K562 (cell line): ENCODE measurements around the gene SLAMF8. TPM values are rescaled to one million over a fixed set of nuclear protein-coding genes. Genes with fewer than 3 reads are reported as not detected.

Experiments used
- BHLHE40 ChIP-seq: IDR thresholded peaks from 2 replicates; pipeline ENCODE4 v1.6.1; 2011; ENCODE audit warnings: low read length, improper control_type of control experiment
- CAMTA2 ChIP-seq: fragments of 250-450 bp; sonication (Bioruptor Pico); conservative IDR thresholded peaks from 2 replicates; pipeline ENCODE4 v1.5.1; 2022
- CCAR2 ChIP-seq: fragments of 200-400 bp; formaldehyde crosslinking; IDR thresholded peaks from 2 replicates; pipeline ENCODE4 v1.6.1; 2017; ENCODE audit warnings: mild to moderate bottlenecking, low read depth, low read length
- FOXA1 ChIP-seq: fragments of 450-650 bp; IDR thresholded peaks from 2 replicates; pipeline ENCODE4 v1.6.1; 2016; ENCODE audit warnings: mild to moderate bottlenecking, borderline replicate concordance
- MNT ChIP-seq, 2 experiments: fragments of 450-650 bp; conservative IDR thresholded peaks; 2 replicates each; pipeline ENCODE4 v1.6.1; 2017; ENCODE audit warnings: mild to moderate bottlenecking in 2 of 2, moderate library complexity in 2 of 2
- MTF1 ChIP-seq: fragments of 250-450 bp; sonication (Bioruptor Pico); IDR thresholded peaks from 2 replicates; pipeline ENCODE4 v1.9.0; 2021; ENCODE audit warnings: moderate library complexity, mild to moderate bottlenecking, inconsistent platforms, borderline replicate concordance
- NCOA1 ChIP-seq: fragments of 450-650 bp; IDR thresholded peaks from 2 replicates; pipeline ENCODE4 v1.6.1; 2016; ENCODE audit warnings: low read depth
- NEUROD1 ChIP-seq: fragments of 150-350 bp; IDR thresholded peaks from 2 replicates; pipeline ENCODE4 v1.6.1; 2014; ENCODE audit warnings: borderline replicate concordance, low read length, low read depth; ENCODE audit not compliant: partially characterized antibody
- NRF1 ChIP-seq, 2 experiments: fragments of 450-650 bp; IDR thresholded peaks in 1 of 2; conservative IDR thresholded peaks in 1 of 2; 2 replicates each; pipeline ENCODE4 v1.6.1; 2014; ENCODE audit warnings: mild to moderate bottlenecking in 2 of 2
- PHB2 ChIP-seq: fragments of 450-650 bp; IDR thresholded peaks from 2 replicates; pipeline ENCODE4 v1.6.1; 2017; ENCODE audit warnings: low read depth
- PHF8 ChIP-seq: fragments of 200-600 bp; sonication (generic); IDR thresholded peaks from 2 replicates; pipeline ENCODE4 v1.6.1; 2012; ENCODE audit warnings: mixed run types, mild to moderate bottlenecking, inconsistent platforms, low read length, moderate library complexity, borderline replicate concordance
- POU5F1 ChIP-seq: fragments of 150-350 bp; IDR thresholded peaks from 2 replicates; pipeline ENCODE4 v1.6.1; 2014; ENCODE audit warnings: borderline replicate concordance, low read length, low read depth, mild to moderate bottlenecking; ENCODE audit not compliant: partially characterized antibody
- STAT5B ChIP-seq: fragments of 250-450 bp; sonication (Bioruptor Pico); IDR thresholded peaks from 2 replicates; pipeline ENCODE4 v1.8.0; 2021; ENCODE audit warnings: mild to moderate bottlenecking, inconsistent platforms
- THRAP3 ChIP-seq: fragments of 450-650 bp; IDR thresholded peaks from 2 replicates; pipeline ENCODE4 v1.6.1; 2016; ENCODE audit warnings: mild to moderate bottlenecking, inconsistent platforms, borderline replicate concordance
- ZFP1 ChIP-seq: fragments of 450-650 bp; formaldehyde crosslinking; IDR thresholded peaks from 2 replicates; pipeline ENCODE4 v1.4.0; 2020; ENCODE audit warnings: mild to moderate bottlenecking, mixed read lengths
- ZNF668 ChIP-seq: fragments of 250-450 bp; sonication (Bioruptor Pico); IDR thresholded peaks from 2 replicates; pipeline ENCODE4 v1.8.0; 2022; ENCODE audit warnings: mild to moderate bottlenecking, inconsistent platforms
- polyA plus RNA-seq, 8 experiments: library from polyadenylated mRNA; depleted of rRNA in 4 of 8; stranded (reverse) in 5 of 8; unstranded in 3 of 8; fragments of >200 nt; fragmentation: Nextera tagmentation in 2 of 8; fragmentation: Illumina TruSeq in 1 of 8; extraction: Ambion mirVana in 2 of 8; extraction: Trizol in 1 of 8; gene quantifications; 2 replicates each; pipeline versions ENCODE4 v1.2.1 to v1.2.3, GENCODE V29; 2011 to 2014; ENCODE audit warnings: inconsistent platforms in 1 of 8, missing spikeins in 1 of 8
- total RNA-seq, 7 experiments: library from RNA; depleted of rRNA in 6 of 7; stranded (reverse); fragments of >200 nt in 6 of 7; fragmentation: Illumina TruSeq in 2 of 7; extraction: Trizol in 2 of 7; gene quantifications; 2 replicates each; pipeline versions ENCODE4 v1.2.1 to v1.2.3, GENCODE V29; 2011 to 2021; ENCODE audit warnings: low replicate concordance in 1 of 7
- TF ChIP-seq, protein P1 (sequence below): fragments of 250-450 bp; sonication (Bioruptor Pico); IDR thresholded peaks from 2 replicates; pipeline ENCODE4 v1.8.0; 2022; ENCODE audit warnings: moderate library complexity, mild to moderate bottlenecking, inconsistent platforms
- TF ChIP-seq, protein P2 (sequence below): fragments of 200-400 bp; formaldehyde crosslinking; IDR thresholded peaks from 2 replicates; pipeline ENCODE4 v1.6.1; 2017; ENCODE audit warnings: mild to moderate bottlenecking, low read depth, low read length, moderate library complexity
- TF ChIP-seq, protein P3 (sequence below), 2 experiments: fragments of 450-650 bp; IDR thresholded peaks; 2 replicates each; pipeline ENCODE4 v1.6.1; 2018; ENCODE audit warnings: mild to moderate bottlenecking in 2 of 2, low read depth in 1 of 2; ENCODE audit not compliant: partially characterized antibody in 2 of 2

SLAMF8 gene
- total and polyA plus RNA-seq, 9 of the 15 experiments (the other 6 are each of a cell fraction or from before 2014, with no cell fraction given): not detected

DNA sequence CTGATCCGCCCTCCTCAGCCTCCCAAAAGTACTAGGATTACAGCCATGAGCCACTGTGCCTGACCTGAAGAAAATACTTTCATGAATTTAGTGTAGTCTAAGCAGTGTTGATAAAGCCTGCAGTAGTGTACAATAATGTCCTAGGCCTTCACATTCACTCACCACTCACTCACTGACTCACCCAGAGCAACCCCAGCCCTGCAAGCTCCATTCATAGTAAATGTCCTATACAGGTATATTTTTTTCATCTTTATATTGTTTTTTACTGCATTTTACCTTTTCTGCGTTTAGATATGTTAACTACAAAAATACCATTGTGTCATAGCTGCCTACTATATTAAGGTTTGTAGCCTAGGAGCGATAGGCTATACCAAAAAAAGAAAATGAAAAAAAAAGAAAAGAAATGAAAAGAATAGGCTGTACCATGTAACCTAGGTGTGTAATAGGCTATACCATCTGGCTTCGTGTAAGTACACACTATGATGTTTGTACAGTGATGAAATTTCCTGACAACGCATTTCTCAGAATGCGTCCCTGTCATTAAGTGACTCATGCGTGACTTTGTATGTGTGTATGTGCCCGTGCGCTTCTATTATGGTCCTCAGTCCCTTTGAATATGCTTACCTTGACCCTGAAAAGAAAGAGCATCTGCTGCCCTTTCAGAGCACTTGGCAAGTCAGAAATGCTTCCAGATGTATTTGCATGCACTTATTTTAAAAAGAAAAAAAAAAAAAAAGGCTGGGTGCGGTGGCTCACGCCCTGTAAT is 9.2 kb upstream of the SLAMF8 start (continued):
- TF ChIP-seq NRF1 (conservative IDR thresholded peaks at IDR 0.05 in 1 of 2, IDR thresholded peaks at IDR 0.05 in 1 of 2): peak; percentile 70 to 74
- no peak for TF ChIP-seq MTF1 (CRISPR knock-in tag)
- TF ChIP-seq PHB2: no peak
- no peak for TF ChIP-seq STAT5B (CRISPR knock-in tag)
- no peak for TF ChIP-seq CCAR2
- no peak for TF ChIP-seq ZNF668 (CRISPR knock-in tag)
- TF ChIP-seq BHLHE40: peak; percentile 83
- no peak for TF ChIP-seq NEUROD1
- TF ChIP-seq, protein P1, sequence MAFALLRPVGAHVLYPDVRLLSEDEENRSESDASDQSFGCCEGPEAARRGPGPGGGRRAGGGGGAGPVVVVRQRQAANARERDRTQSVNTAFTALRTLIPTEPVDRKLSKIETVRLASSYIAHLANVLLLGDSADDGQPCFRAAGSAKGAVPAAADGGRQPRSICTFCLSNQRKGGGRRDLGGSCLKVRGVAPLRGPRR: no peak
- peak; percentile 80 for TF ChIP-seq FOXA1
- no peak for TF ChIP-seq THRAP3
- TF ChIP-seq, protein P2, sequence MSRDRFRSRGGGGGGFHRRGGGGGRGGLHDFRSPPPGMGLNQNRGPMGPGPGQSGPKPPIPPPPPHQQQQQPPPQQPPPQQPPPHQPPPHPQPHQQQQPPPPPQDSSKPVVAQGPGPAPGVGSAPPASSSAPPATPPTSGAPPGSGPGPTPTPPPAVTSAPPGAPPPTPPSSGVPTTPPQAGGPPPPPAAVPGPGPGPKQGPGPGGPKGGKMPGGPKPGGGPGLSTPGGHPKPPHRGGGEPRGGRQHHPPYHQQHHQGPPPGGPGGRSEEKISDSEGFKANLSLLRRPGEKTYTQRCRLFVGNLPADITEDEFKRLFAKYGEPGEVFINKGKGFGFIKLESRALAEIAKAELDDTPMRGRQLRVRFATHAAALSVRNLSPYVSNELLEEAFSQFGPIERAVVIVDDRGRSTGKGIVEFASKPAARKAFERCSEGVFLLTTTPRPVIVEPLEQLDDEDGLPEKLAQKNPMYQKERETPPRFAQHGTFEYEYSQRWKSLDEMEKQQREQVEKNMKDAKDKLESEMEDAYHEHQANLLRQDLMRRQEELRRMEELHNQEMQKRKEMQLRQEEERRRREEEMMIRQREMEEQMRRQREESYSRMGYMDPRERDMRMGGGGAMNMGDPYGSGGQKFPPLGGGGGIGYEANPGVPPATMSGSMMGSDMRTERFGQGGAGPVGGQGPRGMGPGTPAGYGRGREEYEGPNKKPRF: no peak
- peak; percentile 41 to 51; a peak in 1 of 4 replicates for TF ChIP-seq MNT (conservative IDR thresholded peaks at IDR 0.05)
- TF ChIP-seq, protein P3, sequence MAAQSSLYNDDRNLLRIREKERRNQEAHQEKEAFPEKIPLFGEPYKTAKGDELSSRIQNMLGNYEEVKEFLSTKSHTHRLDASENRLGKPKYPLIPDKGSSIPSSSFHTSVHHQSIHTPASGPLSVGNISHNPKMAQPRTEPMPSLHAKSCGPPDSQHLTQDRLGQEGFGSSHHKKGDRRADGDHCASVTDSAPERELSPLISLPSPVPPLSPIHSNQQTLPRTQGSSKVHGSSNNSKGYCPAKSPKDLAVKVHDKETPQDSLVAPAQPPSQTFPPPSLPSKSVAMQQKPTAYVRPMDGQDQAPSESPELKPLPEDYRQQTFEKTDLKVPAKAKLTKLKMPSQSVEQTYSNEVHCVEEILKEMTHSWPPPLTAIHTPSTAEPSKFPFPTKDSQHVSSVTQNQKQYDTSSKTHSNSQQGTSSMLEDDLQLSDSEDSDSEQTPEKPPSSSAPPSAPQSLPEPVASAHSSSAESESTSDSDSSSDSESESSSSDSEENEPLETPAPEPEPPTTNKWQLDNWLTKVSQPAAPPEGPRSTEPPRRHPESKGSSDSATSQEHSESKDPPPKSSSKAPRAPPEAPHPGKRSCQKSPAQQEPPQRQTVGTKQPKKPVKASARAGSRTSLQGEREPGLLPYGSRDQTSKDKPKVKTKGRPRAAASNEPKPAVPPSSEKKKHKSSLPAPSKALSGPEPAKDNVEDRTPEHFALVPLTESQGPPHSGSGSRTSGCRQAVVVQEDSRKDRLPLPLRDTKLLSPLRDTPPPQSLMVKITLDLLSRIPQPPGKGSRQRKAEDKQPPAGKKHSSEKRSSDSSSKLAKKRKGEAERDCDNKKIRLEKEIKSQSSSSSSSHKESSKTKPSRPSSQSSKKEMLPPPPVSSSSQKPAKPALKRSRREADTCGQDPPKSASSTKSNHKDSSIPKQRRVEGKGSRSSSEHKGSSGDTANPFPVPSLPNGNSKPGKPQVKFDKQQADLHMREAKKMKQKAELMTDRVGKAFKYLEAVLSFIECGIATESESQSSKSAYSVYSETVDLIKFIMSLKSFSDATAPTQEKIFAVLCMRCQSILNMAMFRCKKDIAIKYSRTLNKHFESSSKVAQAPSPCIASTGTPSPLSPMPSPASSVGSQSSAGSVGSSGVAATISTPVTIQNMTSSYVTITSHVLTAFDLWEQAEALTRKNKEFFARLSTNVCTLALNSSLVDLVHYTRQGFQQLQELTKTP (IDR thresholded peaks at IDR 0.05; ENCODE audit: low read depth in 1 of 2, partially characterized antibody in 2 of 2): no peak
- TF ChIP-seq POU5F1: no peak
- no peak for TF ChIP-seq PHF8
- no peak for TF ChIP-seq CAMTA2 (CRISPR knock-in tag)
- no peak for TF ChIP-seq NCOA1
- TF ChIP-seq ZFP1 (CRISPR knock-in tag): no peak
